HG03175 (cell line): ENCODE results near the gene RTKN2.

Experiments used
- ATAC-seq: cut with Tn5 transposase; IDR thresholded peaks from one replicate; pipeline ENCODE4 v1.9.1; 2021; ENCODE audit warnings: mild to moderate bottlenecking, moderate library complexity; ENCODE audit not compliant: unreplicated experiment

The RTKN2 gene

GRCh38 chr10:62230344-62231121 lies 38.1 kb downstream of the RTKN2 start:
- ATAC-seq: no peak

DNA sequence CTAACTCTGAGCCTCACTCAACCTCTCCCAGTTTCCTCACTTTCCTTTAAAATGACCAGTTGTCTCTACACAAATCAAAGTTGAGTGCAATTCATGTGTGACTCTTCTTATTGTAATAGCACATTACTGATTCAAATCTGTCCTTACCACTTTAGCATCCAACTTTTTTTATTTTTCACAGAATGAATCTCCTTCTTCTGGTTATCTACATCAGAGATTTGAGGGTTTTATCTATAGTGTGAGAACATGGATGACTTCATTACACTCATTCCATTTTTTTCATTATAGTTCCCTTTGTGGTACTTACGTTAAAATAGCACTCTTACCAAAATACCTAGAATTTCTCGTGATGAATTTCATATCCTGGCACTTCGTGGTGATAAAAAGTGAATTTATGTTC lies 43.3 kb downstream of the RTKN2 start:
- ATAC-seq: no peak

DNA sequence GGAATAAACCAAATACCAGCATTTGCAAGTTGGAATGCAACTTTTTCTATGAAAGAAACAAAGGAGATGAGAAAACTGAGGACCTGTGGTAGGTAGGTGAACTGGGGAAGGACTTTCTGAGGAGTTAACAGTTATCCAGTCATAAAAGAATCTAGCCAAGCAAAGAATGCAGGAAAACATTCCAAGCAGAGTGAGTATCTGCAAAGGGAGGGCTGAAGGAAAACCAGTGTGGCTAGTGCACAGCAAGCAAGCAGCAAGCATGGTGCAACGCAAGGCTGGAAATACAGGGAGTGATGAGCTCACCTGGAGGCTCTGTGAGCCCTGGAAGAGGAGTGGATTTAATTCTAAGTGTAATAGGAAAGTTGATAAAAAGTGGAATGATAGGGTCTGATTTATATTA lies 44.0 kb downstream of the RTKN2 start:
- no peak for ATAC-seq

DNA sequence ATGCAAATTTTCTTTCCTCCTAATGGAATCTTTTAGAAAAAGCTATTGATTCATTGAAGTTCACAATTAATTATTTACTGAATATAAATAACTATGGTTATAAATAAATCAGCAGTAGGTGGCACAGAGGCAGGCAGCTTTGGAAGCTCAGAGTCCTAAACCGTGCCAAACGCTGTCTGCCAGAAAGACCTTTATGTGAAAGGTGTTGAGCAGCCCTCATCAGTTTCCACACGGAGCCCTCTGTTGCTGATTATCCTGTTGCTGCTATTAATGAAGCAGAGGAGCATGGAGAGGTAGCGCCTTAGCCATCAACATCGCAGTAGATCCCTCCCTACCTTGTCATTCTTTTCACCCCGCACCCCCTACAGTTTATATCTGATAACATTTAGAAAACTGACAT lies 51.0 kb downstream of the RTKN2 start:
- ATAC-seq: no peak

GRCh38 chr10:62214364-62214874 lies 54.2 kb downstream of the RTKN2 start:
- no peak for ATAC-seq

DNA sequence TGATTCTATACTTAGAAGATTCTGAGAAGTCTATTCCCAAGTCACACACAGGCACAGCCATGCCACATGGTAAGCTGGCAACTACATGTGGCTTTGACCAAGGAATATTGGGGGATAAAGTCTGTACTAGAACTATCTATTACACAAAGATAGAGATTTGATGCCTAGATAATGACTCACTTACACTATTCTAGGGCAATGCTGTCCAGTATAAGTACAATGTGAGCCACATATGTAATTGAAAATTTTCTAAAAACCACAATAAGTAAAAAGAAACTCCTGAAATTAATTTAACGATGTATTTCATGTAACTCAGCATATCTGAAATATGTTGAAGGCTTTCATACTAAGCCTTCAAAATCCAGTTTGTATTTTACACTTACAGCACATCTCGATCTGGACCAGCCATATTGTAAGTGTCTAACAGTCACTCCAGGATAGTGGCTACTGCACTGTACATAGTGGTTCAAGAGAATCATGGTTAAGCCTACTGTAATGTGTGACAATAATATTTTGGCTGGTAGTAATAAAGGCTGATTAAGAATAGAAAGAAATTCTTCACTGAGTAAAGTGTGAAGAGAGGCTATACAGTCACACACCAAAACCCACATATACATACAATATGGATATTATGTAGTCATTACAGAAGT lies 62.8 kb downstream of the RTKN2 start:
- no peak for ATAC-seq

GRCh38 chr10:62199584-62199983 lies 69.1 kb downstream of the RTKN2 start:
- ATAC-seq: peak; percentile 55

DNA sequence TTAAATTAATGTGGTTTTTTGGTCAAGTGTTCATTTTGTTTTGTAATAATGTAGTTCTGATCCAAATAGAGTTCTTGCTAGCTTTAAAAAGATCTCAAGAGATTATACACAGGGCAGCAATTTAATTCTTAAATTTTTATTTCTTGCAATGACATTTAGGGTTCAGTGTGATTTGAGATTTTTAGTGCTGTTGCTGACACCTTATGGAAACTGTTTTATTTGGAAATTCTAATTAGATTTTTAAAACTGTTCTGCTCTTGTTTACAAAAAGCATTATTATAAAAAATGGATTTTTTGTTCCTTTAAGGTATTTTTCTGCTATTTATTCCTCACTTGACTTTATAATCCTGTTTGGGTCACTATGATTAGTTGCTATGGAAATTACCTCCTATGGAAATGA lies 72.1 kb downstream of the RTKN2 start:
- ATAC-seq: no peak

DNA sequence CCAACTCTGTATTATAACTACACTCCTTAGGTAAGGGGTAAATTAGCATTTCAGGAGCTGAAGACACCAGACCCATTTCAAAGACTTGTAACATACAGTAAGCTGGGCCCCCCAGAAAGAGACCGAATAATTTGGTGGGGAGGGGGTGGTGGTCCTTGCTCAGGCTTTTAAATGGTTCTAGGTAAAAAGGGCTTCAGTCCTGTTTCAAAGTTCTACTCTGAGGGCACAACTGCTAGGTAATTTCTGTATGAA lies 73.0 kb downstream of the RTKN2 start:
- ATAC-seq: no peak

DNA sequence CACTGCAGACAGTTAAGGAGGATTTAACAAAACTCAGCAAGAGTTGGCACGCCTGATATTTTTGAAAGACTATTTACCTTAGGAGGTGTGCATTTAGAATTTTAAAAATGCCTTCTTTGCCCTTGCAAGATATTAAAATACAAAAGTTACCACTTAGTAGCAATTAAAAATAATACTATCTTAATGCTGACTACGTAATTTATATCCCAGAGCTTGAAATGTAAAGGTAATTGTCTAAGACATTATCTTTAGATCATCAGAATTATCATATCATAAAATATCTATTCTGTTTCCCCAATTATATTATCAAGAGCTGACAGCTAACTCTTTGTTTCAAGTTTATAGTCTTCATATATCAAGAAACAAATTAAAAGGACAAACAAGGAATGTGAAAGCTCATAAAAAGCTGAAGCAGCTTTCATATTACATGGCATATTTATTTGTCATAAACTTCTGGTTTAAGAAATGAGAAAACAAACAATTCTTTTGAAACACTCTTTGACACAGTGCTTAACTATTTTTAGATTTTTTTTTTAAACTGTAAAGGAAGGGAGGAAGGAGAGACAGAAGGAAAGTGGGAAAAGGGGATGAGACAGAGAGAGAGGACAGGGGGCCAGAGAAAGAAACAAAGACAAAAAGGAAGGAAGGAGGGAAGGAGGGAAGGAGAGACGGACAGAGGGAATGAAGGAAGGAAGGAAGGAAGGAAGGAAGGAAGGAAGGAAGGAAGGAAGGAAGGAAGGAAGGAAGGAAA lies 73.5 kb downstream of the RTKN2 start:
- no peak for ATAC-seq

GRCh38 chr10:62193479-62193878 lies 75.2 kb downstream of the RTKN2 start:
- no peak for ATAC-seq

DNA sequence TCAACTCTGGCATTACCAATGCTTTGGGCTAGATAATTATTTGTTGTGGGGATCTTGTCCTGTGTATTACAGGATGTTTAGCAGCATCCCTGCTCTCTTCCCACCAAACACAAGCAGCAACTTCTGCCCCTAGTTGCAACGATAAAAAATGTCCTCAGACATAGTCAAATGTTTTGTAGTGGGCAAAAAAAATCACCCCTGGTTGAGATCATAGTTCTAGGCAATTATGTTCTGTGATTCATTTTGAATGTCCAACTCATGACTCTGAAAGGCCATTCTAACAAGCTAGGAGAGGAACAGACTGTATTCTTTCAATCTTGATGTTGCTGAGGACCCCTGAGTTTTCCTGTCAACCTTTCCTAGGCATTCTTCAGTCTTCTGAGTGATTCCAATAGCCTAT lies 79.5 kb downstream of the RTKN2 start:
- no peak for ATAC-seq

DNA sequence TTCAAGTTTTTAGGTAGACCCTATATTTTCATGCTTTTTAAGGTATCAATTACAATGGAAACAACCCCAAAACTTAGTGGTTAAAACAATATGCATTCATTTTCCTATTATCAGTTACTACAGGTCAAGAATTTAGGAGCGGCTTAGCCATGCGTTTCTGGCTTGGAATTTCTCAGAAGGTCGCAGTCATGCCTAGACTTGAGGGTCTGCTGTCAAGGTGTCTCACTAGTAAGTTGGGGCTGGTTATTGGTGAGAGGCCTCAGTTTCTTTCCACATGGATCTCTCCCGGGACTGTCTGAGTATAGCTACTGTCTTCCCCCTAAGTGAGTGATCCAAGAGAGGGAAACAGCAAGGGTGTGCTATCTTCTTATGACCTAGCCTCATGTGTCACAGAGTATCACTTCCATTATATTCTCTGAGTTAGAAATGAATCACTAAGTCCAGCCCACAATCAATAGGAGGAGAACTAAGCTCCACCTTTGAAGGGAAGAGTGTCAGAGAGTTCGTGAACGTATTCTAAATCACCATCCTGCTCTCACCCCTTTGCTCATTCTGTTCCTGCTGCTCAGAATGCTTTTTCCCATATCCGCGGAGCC lies 80.5 kb downstream of the RTKN2 start:
- no peak for ATAC-seq

GRCh38 chr10:62186999-62187675 lies 81.5 kb downstream of the RTKN2 start:
- ATAC-seq: no peak

DNA sequence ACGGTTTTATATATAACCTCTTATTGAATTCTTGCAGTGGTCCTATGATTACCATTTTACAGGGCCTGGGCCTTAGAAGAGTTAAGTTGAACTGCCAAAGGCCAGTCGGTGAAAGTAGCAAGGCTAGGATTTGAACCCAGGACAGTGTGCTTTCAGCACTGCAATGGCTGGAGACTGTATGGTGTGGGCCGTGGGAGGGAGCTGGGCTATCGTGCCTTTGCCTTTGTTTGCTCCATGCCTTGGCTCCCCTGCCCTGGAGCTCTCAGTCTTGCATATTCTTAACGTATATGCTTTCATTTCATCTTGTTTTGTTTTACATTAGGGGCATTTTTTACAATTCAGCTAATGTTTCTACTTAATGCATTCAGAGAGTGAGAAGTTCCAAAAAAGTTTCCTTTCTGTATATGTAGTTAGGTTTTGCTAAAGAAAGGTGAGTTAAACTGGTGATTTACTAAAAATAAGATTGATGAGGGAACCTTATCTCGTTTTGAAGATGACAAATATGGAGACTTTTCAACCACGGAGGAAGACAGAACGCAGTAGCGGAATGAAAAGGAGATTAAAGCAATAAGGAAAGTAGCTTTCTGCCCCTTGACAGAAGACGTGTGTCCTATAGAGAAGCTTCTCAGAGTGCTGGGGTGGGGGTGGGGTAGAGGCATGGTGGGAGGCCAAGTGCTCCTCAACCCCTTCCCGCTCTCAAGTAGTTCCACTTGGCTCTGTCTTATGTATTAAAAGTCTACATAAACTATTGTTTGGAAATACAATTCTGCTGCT lies 82.5 kb downstream of the RTKN2 start:
- no peak for ATAC-seq

DNA sequence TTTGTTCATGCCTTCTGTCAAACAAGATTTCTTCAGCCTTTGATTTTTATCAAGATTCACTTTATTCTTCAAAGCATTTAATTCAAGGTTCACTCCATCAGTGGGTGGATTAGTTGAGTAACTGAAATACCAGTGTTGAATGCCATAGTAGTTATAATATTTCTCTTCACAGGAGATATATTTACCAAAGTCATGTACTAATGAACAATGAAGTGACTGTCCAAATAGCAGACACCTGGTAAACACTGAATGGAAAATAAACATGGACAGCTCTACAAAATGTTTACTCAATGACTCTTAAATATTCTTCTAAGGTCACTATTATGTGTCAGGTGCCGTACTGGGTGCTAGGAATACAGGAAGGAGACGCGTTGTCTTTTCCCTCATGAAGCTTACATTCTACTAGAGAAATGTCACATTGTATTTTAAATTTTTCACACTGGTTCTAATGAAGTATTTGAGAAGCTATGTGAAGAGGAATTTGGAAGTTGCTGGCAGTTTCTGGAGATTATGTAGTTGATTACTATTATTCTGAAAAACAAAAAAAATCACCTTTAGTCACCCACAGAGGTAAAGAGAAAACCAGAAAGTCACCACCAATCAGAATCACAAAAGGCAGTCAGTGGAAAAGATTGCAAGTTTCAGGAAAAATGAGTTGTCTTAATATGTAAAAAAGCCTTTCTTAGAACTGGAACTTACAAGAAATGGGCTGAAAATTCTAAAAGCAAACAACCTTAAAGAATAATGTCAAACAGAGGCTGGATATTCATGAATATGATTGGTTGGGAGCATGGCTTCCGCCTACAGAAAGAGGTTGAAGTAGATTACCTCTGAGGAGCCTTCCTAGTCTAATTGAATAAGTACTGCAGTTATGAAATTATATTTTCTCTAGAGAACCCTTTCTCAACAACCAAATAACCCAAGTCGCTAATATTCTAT lies 84.5 kb downstream of the RTKN2 start:
- ATAC-seq: no peak

GRCh38 chr10:62183442-62183841 lies 85.2 kb downstream of the RTKN2 start:
- ATAC-seq: peak; percentile 64

GRCh38 chr10:62182595-62182994 lies 86.0 kb downstream of the RTKN2 start:
- ATAC-seq: no peak

- ATAC-seq: no peak
Measured at GRCh38 chr10:62182171-62182570, 86.5 kb downstream of the RTKN2 start.
